ENCODE results near the gene SEMA5A.

The SEMA5A gene

DNA sequence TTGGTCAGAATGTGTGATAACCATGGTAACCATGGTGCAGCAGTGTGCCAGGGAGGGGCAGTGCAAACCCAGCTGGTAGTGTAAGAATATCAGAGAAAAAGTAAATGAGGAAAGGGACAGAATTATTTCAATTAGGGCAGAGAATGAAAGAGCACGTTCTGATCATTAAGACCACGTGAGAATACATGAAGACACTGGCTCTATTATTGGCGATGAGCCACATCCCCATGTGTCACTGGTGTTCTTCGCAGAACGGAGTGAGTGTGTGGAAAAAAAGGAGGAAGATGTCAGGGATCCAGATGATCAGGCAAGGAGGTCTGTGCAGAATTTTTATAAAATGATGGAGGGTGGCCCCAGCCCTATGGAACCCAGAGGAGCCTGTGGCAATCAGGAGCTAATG lies 315.5 kb downstream of the SEMA5A start:
- no peak for DNase-seq (ENCODE audit: low read depth in 1 of 2, low spot score in 1 of 2)

DNA sequence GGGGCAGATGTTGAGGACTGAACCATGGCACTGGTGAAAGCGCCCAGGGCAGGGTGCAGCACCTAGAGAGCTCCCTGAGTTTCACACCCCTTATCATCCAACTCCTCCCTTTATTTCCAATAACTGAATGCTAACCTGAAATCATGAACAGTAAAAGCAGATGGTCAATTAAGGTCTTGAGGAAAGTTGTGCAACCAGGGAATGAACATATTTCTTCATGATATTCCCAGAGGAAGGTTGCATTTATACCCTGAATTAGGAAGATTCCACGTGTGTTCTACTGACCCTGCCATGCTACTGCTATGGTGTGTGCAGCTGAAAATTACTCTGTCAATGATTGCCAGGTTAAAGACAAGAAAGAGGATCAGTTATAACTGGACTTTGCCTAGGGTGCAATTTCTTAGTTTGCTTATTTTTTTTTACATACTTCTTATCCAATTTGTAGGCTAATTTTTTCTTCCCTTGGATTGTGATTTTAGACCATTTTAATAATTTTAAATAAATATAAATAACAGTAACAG lies 319.8 kb downstream of the SEMA5A start:
- no peak for DNase-seq (ENCODE audit: low read depth in 1 of 2, low spot score in 1 of 2)

DNA sequence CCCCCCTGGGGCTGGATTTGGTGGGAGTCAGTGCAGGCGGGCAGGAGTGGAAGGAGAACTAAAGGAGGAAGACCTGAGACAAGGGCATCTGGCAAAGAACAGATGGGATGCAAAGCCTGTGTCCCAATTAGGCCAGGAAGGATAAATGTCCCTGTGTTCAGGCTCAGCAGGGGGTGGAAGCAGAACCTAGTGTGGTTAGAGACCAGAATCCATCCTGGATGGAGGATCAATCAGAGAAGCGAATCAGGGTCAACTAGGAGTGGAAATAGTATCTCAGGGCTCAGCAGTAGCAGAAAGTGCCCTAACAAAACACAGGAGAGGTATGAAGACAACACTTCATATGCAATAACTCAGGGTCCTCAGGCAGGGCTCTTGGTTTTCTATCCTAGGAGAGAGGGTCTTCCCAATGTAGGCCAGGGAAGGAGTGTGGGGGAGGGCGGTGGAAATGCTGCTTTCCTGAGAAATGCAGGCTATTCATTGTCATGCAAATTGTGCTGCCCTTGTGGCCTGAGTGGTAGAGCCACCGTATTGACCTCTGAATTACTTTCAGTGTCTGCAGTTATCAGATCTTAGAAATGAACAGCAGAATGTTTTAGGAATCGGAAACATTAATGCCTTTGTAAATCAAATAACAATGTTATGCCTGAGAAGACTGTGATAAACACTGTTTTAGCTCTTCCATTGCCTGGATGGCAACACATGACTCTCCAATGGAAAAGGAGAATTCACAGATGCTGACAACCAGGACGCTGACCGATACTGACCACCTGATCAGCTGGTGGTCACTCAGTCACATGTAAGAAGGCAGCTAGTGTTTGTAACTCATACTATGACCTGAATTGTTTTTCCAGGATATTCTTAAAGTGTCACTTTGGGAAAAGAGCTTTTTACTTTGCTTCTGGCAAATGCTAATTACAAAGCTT lies 323.6 kb downstream of the SEMA5A start:
- no peak for DNase-seq (ENCODE audit: low read depth in 1 of 2, low spot score in 1 of 2)

DNA sequence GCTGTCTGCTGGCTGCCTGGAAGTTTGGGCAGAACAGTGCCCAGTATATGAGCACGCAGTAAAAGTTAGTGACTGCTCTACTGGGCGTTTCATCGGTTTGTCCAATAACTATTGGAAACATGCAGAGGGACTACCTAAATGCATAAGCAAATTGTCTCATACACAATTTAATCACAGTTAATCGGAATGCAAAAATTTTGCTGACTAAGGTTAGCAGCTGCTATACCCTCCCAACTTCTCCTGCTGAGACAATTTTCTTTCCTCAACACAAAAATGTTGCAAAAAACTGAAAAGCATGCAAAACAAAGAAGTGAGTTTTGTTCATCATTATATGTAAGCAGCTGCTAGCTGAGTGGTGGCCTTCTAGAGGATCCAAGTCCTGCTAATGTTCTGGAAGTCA lies 327.5 kb downstream of the SEMA5A start:
- no peak for DNase-seq (ENCODE audit: low read depth in 1 of 2, low spot score in 1 of 2)

DNA sequence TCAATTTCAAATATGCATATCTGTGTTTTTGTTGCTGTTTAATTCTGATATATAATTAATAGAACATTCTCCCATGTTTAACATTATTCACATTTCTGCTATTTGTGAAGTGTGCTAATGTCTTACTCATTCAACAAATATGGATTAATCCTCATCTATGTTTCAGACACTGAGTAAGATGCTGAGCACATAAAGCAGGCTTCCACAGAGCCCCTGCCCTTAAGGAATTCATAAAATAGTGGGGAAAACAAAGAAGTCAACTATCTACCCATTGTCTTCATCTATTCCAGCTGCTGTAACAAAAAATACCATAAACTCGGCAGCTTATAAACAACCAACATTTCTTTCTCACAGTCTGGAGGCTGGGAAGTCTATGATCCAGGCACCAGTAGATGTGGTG lies 333.3 kb downstream of the SEMA5A start:
- DNase-seq (ENCODE audit: low read depth in 1 of 2, low spot score in 1 of 2): no peak

DNA sequence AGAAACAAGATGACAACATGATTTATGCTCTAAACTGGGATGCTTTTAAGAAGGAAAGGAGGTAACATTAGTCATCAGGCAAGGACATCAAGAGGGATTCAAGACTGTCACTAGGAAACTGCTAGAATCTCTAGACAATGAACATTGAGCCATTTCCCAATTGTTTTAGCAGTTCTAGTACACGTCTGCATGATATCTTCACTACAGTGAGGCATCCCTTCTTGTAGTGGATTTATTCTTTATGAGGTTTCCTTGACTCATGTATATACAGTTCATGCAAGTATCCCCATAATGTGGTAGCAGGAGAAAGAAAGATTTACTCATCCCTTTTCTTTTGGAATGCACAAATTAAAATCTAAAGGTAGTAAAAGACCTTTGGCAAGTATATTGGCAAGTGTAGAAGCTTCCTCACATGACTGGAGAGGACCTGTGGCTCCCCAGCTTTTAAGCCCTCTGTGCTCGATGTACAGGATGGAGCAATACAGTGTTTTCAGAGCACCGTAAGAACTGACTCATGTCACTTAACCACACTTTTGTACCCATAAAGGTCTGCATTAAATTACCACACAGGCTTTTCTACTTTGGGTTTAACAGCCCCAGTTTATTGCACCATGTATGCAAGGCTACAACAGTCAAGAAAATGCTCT lies 335.9 kb downstream of the SEMA5A start:
- no peak for DNase-seq (ENCODE audit: low read depth in 1 of 2, low spot score in 1 of 2)

DNA sequence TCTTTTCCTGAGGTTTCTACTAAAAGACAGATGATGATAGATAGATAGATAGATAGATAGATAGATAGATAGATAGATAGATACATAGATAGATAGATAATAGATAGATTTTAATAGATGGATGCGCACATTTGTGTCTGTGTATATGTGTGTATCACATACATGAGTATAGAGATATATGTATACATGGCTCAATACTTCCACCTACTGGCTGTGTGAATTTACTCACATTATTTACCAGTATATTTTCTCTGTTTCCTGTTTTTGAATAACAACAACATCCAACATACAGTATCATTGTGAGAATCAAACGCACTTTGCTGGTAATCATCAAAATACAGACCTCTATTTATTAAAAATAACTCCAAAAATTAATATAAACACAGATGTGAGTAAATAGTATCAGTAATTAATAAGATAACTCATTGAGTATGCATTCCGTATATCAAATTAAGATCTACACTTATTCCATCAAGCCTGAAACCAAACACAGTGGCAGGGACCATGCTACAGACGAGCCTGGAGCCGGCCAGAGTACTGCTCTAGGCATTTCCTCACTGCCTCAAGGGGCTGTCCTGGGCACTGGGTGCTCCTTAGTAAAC lies 338.0 kb downstream of the SEMA5A start:
- no peak for DNase-seq (ENCODE audit: low read depth in 1 of 2, low spot score in 1 of 2)

DNA sequence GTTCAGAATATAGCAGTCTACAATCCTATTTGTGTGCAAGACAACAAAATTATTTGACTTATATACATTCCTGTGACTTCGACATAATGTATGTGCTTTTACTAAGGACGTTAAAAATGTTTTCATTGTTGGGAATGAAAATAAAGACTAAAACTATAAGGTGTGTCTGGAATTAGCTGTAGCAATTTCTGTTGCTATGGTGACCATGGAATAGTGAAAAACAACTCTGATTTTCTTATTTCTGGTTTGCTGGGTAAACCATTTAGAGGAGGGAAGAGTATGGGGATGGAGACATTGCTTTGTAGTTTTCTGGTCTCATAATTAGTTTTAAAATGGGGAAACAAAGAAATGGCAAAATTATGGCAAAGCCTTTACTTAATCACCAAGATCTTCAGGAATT lies 343.2 kb downstream of the SEMA5A start:
- DNase-seq (ENCODE audit: low read depth in 1 of 2, low spot score in 1 of 2): no peak

DNA sequence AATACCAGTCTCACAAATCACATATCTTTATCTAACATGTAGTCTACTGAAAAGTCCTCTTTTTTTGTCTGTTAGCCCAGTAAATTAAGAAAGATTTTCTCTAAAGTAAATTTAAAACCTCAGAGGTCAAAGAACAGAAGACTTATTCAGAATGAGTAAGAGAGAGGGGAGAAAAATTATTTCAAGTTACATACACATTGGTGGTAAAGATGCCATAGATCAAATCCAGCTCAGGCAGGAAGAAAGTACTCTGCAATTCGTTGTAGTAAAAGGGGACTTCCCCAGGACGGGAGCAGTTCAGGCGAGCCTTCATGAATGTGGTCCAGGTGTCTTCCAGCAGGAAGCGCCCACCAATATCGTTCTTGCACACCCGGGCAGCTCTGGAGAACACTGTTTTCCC lies 344.1 kb downstream of the SEMA5A start:
- no peak for DNase-seq (ENCODE audit: low read depth in 1 of 2, low spot score in 1 of 2)

DNA sequence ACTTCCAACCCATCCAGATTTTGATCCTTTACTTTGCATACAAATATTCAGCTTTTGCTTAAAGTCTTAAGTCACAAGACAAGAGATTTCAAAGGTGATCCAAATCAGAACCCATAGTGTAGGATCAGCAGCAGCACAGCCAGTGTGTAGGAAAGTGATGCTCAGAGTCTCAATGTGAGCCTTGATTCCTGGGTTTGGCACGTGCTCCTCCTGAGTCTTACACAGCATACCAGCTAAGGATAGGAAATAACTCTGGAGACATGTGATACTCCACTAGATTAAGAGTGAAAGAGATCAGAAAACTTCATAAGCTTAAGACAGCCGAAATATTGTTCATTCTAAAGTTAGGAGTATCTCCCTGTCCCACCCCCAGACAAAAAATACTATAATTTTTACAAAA lies 344.9 kb downstream of the SEMA5A start:
- DNase-seq (ENCODE audit: low read depth in 1 of 2, low spot score in 1 of 2): no peak

DNA sequence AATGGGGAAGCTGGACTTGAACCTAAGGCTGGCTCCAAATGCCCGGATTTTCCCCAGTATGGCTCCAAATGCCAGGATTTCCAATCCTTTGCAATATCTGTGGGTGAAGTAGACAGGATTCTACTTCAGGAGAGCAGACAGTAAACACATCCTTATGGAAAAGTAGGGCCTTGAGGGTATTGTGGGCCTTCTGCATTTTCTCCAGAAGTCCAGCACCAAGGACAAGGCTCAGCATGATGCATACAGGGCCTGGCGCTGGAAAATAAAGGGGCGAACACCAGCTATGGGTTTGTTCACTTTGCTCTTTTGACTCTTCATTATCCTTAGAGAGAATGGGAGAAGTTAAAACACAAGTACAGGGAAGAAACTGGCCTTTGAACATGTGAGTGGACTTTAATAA lies 347.5 kb downstream of the SEMA5A start:
- DNase-seq (ENCODE audit: low read depth in 1 of 2, low spot score in 1 of 2): no peak

DNA sequence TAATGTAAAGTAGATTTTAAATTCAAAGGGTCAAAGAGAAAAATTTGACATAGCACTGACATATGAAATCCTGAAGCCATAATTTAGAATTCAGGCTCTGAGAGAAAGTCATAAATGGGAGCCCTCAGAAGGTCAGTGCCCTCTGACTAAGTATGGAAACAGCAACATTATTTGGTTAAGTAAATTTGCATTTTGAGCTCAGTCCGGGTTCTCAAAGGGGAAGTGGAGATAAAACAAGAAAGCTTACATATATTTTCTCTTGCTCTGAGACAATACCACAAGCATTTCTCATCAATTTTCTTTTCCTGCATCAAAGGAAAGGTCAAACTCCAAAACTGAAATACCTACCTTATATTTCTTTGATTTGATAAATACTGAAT lies 348.0 kb downstream of the SEMA5A start:
- no peak for DNase-seq (ENCODE audit: low read depth in 1 of 2, low spot score in 1 of 2)

DNA sequence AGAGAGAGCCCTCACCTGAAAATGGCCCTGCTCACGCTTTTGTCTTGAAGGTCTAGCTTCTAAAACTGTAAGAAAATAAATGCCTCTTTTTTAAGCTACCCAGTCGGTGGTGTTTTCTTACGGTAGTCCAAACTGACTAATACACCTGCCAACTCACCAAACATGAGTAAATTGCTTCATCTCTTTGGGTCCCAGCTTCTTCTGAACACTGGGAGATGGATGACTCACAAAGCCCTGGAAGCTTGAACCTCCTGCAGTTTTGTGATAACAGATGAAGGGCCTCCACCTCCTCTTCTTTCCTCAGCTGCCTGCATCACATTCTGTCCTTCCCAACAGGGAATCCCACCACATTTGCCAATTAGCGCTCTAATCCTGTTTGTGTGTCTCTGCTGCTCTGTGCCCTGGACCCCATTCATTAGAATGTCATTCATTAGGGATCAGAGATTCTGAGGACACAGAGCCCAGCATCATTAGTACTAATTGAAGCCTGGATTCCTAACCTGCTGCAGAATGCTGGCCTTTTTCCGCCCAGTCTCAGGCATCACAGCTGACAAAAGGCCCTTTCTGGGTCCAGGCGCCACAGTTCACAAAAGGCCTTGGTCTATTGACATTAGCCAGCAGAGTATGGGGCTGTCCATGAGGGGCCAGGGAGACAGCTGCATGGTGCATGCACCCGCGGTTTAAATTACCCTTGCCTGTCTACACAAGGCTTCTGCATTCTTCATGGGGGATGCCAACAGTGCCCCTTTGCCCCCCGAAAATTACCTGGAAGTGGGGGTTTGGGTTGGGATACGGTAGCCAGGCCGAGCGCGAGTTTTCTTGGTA lies 349.3 kb downstream of the SEMA5A start:
- DNase-seq (ENCODE audit: low read depth in 1 of 2, low spot score in 1 of 2): no peak

DNA sequence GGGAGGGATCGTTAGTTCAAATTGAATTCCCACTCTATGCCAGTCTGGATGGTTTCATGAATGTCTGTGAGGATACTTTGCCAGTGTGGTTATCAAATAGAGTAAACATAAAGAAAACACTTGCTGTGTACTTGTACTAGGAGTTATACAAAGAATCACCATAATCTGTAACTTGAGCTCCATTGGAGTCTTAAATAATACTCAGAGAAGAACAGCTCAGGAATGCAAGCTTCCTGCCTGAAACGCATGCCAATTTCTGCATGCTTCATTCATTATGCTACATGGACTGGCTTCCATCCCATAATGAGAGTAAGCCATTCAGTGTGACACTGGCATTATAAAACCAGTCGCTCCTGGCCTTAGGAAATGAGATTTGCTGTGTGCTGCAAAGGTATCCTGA lies 351.4 kb downstream of the SEMA5A start:
- no peak for DNase-seq (ENCODE audit: low read depth in 1 of 2, low spot score in 1 of 2)

DNA sequence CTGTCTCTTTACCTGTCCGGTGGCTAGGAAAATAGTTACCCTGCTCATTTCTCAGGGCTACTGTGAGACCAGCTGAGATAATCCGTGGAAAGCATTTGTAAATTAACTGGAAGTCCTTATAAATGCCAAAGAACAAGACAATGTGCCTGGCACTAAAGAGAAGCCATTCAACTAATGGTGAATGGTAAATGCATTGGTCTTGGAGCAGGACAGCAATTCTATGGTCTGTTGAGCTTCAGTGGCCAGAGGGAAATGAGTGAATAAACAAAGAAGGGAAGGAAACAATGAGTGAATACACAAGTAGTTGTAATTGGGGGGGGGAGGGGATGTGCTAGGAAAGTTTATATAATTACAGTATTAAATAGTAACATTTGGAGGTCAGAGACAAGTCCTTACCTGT lies 353.6 kb downstream of the SEMA5A start:
- DNase-seq (ENCODE audit: low read depth in 1 of 2, low spot score in 1 of 2): no peak

DNA sequence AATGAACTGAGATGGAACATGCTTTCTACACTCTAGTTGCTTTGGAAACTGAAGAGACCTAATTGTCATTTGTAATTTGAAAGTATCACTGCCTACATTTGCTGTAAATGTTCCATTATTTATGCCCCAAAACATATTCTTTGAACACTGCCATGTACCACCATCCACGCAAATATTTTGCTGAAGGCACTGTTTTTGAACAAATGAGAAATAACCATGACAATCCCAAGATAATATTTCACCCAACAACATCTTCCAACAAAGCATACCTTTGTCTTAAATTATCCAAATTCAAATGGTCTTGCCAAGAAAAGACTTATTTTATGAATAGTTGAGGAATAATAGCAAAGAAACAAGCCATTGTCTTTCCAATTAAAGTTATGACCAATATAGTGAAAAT lies 356.2 kb downstream of the SEMA5A start:
- no peak for DNase-seq (ENCODE audit: low read depth in 1 of 2, low spot score in 1 of 2)

DNA sequence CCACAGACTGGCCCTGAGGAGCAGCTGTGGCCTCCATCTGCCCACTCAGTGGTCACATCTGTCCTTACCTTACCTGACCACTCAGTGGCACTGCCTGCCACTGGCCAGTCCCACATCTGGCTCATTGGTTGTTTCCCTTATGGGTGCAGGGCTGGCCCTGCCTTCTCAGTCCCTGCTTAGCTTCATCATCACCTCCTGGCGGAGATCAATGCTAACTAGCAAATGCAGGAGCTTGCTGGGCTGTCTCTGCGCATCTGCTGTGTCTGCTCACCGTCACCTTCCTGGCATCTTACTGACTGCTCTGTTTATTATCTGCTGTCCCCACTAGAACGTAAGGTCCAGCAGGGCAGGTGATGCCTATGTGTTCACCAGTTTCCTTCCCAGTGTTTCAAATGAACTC lies 356.9 kb downstream of the SEMA5A start:
- DNase-seq (ENCODE audit: low read depth in 1 of 2, low spot score in 1 of 2): no peak

DNA sequence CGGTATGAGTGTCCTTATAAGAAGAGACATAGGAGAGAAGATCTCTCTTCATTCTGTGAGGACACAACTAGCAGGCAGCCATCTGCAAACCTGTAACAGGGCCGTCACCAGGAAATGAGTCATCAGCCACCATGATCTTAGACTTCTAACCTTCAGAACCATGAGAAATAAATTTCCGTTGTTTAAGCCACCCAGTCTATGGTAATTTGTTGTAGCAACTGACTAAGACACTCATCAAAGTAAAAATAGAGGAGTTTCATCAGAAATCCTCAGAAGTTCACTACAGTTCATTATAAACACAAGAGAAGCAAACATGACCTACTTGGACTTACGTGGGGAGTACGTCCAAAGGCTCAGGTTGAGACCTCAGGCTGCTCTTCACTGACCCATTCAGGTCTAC lies 357.7 kb downstream of the SEMA5A start:
- no peak for DNase-seq (ENCODE audit: low read depth in 1 of 2, low spot score in 1 of 2)

DNA sequence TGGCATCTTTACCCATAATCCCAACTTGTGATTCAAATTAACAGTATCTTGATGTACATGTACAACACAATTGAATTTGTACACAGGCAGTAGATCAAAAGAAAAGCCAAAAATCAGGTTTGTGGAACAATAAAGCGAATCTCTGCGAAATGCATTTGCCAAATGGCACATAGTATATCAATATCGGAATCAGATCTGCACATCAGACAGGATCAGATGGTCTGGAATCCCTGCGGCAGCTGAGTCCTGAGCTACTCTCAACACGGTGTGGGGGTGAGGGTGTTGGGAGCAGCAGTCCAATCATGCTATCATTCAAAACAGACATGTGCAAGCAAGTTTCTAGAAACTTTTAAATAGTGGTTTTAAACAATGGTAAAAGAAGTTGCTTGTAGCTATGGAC lies 358.3 kb downstream of the SEMA5A start:
- DNase-seq (ENCODE audit: low read depth in 1 of 2, low spot score in 1 of 2): no peak

DNA sequence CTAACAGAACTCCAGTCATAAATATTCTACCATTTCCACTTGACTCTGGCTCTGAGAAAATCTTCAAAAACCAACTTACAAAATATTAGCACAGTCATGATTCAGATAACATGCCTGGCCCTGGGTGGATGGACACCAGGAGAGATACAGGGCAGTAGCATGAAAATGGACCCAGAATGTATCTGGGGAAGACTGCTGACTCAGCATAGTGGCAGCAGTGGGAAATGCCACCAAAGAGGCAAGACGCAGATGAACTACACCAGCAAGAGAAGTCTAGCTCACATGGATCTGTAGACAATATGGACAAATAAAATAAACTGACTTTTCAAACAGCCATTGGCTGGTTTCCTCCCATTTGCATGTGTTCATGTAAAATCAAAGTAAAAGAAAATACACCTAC lies 359.8 kb downstream of the SEMA5A start:
- no peak for DNase-seq (ENCODE audit: low read depth in 1 of 2, low spot score in 1 of 2)

DNA sequence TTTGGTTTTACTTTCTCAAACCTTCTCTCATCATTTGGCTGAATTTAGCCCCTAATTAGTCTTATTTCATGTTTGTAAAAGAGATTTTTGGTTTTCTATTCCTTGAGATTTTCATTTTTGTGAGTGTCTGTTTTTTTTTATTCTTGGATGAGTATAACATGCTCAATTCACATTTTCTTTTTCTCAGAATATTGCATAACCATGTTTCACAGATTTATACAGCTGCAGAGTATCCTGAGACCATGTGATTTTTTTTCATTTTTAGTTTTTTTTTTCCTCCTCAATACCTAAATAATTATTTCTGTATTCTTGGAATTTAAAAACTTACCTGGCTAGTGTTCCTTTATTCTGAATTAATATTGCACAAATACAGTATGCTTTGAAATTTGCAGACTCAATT lies 361.9 kb downstream of the SEMA5A start:
- no peak for DNase-seq (ENCODE audit: low read depth in 1 of 2, low spot score in 1 of 2)

Data from activated T-helper 1 cell treated with anti-CD3 and anti-CD28 coated beads, Interleukin-2, amount 50 U/mL, for 16 hours (primary cell).